ENCODE measurements around the gene SLC22A8.

- TF ChIP-seq POLR2A (IDR thresholded peaks at IDR 0.05; ENCODE audit: low read depth, low read length) (no peak), TAF1 (IDR thresholded peaks at IDR 0.05; ENCODE audit: borderline replicate concordance, low read depth, low read length) (no peak), POLR2AphosphoS5 (IDR thresholded peaks at IDR 0.05; ENCODE audit: low read depth, low read length) (no peak)
These were observed 66.8 kb downstream of the SLC22A8 start for GRCh38 chr11:62948765-62949320.
